MM.1S (cell line): Measurements from ENCODE around the gene BCL11A.

ENCODE experiments used
- DNase-seq: peaks from one replicate; pipeline ENCODE4 v3.0.0-alpha.2; 2015
- H2AFZ ChIP-seq: fragments of 300-600 bp; sonication (generic); 2 replicates; pipeline ENCODE4 v1.6.0; 2016; ENCODE audit warnings: antibody characterized with exemption, low read length
- H3F3A ChIP-seq: fragments of 300-600 bp; sonication (generic); 2 replicates; pipeline ENCODE4 v1.6.1; 2016; ENCODE audit warnings: mild to moderate bottlenecking, antibody characterized with exemption, low read length, moderate library complexity, mixed read lengths; ENCODE audit not compliant: insufficient read depth
- H3K27ac ChIP-seq: fragments of 300-600 bp; sonication (generic); 2 replicates; pipeline ENCODE4 v1.5.1; 2016; ENCODE audit warnings: mild to moderate bottlenecking, low read length
- H3K27me3 ChIP-seq: fragments of 300-600 bp; sonication (generic); replicated peaks from 2 replicates; pipeline ENCODE4 v1.6.0; 2016; ENCODE audit warnings: low read length; ENCODE audit not compliant: insufficient read depth
- H3K36me3 ChIP-seq: fragments of 300-600 bp; sonication (generic); replicated peaks from 2 replicates; pipeline ENCODE4 v1.6.1; 2016; ENCODE audit warnings: mild to moderate bottlenecking, low read length, mixed read lengths; ENCODE audit not compliant: insufficient read depth
- H3K4me1 ChIP-seq: fragments of 300-600 bp; sonication (generic); 2 replicates; pipeline ENCODE4 v1.6.1; 2016; ENCODE audit warnings: low read length, mixed read lengths
- H3K4me2 ChIP-seq: fragments of 300-600 bp; sonication (generic); 2 replicates; pipeline ENCODE4 v1.6.0; 2016; ENCODE audit warnings: low read depth, low read length
- H3K4me3 ChIP-seq: fragments of 300-600 bp; sonication (generic); 2 replicates; pipeline ENCODE4 v1.5.1; 2016; ENCODE audit warnings: low read length, mixed read lengths
- H3K79me2 ChIP-seq: fragments of 300-600 bp; sonication (generic); 2 replicates; pipeline ENCODE4 v1.6.1; 2016; ENCODE audit warnings: mixed run types, low read length, mixed read lengths
- H3K9ac ChIP-seq: fragments of 300-600 bp; sonication (generic); 2 replicates; pipeline ENCODE4 v1.6.1; 2016; ENCODE audit warnings: low read length, mixed read lengths
- H3K9me2 ChIP-seq: fragments of 300-600 bp; sonication (generic); replicated peaks from 2 replicates; pipeline ENCODE4 v1.6.1; 2016; ENCODE audit warnings: mild to moderate bottlenecking, low read length, mixed read lengths; ENCODE audit not compliant: insufficient read depth
- H3K9me3 ChIP-seq: fragments of 300-600 bp; sonication (generic); replicated peaks from 2 replicates; pipeline ENCODE4 v1.6.1; 2016; ENCODE audit warnings: mild to moderate bottlenecking, low read length, mixed read lengths; ENCODE audit not compliant: insufficient read depth
- H4K20me1 ChIP-seq: fragments of 300-600 bp; sonication (generic); 2 replicates; pipeline ENCODE4 v1.6.1; 2016; ENCODE audit warnings: mild to moderate bottlenecking, low read length, moderate library complexity, mixed read lengths; ENCODE audit not compliant: insufficient read depth
- CTCF ChIP-seq: fragments of 300-600 bp; sonication (generic); IDR thresholded peaks from 2 replicates; pipeline ENCODE4 v1.5.1; 2016; ENCODE audit warnings: antibody characterized with exemption, low read length, mixed read lengths
- EZH2 ChIP-seq: fragments of 300-600 bp; sonication (generic); optimal IDR thresholded peaks from 2 replicates; pipeline ENCODE3; 2017; ENCODE audit warnings: low read depth, mild to moderate bottlenecking, antibody characterized with exemption, low read length, mixed read lengths
- EZH2phosphoT487 ChIP-seq: fragments of 300-600 bp; sonication (generic); IDR thresholded peaks from 2 replicates; pipeline ENCODE4 v1.6.1; 2018; ENCODE audit warnings: antibody characterized with exemption, low read length

BCL11A gene

GRCh38 chr2:60478660-60479059 is 74.8 kb downstream of the BCL11A start:
- peaks cover 2% of the 10 kb centered on the region for H3F3A ChIP-seq
- H2AFZ ChIP-seq = no peak overlapping the region
- no peaks in the 10 kb centered on the region for H3K79me2 ChIP-seq
- no peak overlapping the region for H3K4me3 ChIP-seq
- H3K4me2 ChIP-seq = no peak overlapping the region
- no peaks in the 10 kb centered on the region for H3K9me3 ChIP-seq
- no peaks in the 10 kb centered on the region for H3K27me3 ChIP-seq
- no peak for TF ChIP-seq EZH2
- TF ChIP-seq EZH2phosphoT487 = no peak
- TF ChIP-seq CTCF = no peak
- H3K27ac ChIP-seq = no peak overlapping the region
- peaks cover 7% of the 10 kb centered on the region for H3K4me1 ChIP-seq
- H4K20me1 ChIP-seq = no peaks in the 10 kb centered on the region
- no peaks in the 10 kb centered on the region for H3K36me3 ChIP-seq
- no peak overlapping the region for H3K9ac ChIP-seq
- DNase-seq = no peak
- H3K9me2 ChIP-seq = no peaks in the 10 kb centered on the region

DNA sequence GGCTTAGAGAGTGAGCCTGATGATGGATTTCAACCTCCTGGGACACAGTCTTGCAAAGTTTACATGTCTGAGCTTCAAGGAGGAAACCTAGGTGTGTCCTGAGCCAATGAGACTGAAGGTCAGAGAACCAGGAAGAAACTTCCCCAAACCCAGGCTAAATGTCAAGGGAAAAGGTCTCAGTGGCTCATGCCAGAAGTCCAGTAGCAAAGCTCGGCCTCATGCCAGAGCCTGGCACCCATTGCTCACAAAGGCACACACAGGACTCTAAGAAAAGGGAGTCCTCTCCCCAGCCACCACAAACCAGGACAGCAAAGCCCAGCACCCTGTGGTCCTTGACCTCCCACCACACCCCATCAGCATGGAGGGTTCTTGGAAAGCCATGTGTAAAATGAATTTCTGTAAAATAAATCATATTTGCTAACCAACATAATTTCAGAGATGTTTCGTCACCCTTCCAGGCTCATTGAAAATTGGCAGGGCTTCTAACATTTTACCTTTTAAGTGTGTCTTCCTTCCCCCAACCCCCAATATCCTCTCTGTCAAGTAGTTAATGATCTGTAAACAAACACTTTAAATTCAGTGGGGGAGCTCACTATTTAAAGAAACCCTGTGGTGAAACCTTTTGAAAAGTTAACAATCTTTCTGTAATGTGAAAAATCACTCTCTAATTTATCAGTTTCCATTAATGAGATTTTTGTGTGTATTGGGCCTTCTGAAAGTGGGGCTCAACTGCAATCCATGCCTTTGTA is 77.1 kb downstream of the BCL11A start:
- Histone ChIP-seq H3K4me2 (no peak overlapping the region), H2AFZ (no peak overlapping the region), H4K20me1 (no peaks in the 10 kb centered on the region), H3K9me2 (no peaks in the 10 kb centered on the region), H3K9me3 (no peaks in the 10 kb centered on the region), H3K9ac (no peak overlapping the region), H3K79me2 (no peaks in the 10 kb centered on the region), H3K27me3 (no peaks in the 10 kb centered on the region), H3K27ac (no peak overlapping the region), H3K36me3 (no peaks in the 10 kb centered on the region), H3F3A (no peaks in the 10 kb centered on the region), H3K4me1 (no peaks in the 10 kb centered on the region), H3K4me3 (no peak overlapping the region)
- no peak for DNase-seq
- TF ChIP-seq EZH2phosphoT487 = no peak
- no peak for TF ChIP-seq EZH2
- no peak for TF ChIP-seq CTCF

DNA sequence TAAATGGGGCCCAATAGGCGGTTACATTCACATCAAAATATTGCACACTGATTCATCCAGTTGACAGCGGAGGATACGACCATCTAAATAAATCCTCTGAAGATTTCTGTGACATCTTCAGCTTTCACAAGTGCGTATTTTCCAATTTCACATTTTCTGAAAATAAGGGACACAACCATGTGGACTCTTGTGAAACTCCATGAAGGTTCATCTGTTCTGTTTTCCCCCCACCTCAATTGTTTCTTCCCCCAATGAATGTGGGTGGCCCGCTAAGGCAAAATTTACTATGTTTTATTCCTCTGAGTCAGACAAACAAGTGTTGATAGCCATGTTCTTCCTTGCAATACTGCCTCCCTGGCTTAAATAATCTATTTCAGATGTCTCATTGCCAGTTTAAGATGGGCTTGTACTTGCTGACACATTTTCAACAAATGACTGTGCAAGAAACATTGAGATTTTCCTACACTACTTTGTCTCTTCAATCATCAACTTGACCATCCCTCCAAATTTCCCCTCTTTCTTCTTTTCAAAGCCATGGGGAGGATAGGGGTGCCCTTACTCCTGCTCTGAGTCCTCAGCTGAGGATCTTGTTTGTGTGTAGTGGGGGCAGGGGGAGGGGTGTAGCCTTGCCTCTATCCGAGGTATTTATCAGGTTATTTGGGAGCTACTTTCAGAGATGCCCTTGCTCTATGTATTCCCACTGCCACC is 78.2 kb downstream of the BCL11A start:
- Histone ChIP-seq H3K4me1 (no peaks in the 10 kb centered on the region), H3K27me3 (no peaks in the 10 kb centered on the region), H3K9me2 (no peaks in the 10 kb centered on the region), H3K36me3 (no peaks in the 10 kb centered on the region), H3K4me3 (no peak overlapping the region), H3F3A (no peaks in the 10 kb centered on the region), H3K27ac (no peak overlapping the region), H4K20me1 (no peaks in the 10 kb centered on the region), H3K9ac (no peak overlapping the region), H3K79me2 (no peaks in the 10 kb centered on the region), H3K9me3 (no peaks in the 10 kb centered on the region), H3K4me2 (no peak overlapping the region), H2AFZ (no peak overlapping the region)
- no peak for TF ChIP-seq CTCF
- no peak for TF ChIP-seq EZH2phosphoT487
- TF ChIP-seq EZH2 = no peak
- DNase-seq = no peak
